Activated T-cell treated with anti-CD3 and anti-CD28 coated beads, Interleukin-2, amount 50 U/mL, for 4 hours (primary cell): Measurements from ENCODE around the gene NLGN1. TPM values are rescaled to one million over a fixed set of nuclear protein-coding genes. Genes with fewer than 3 reads are reported as not detected.

Source experiments
- ATAC-seq, 2 donors: fragments of 200-7000 bp; cut with Tn5 transposase; one replicate each; pipeline ENCODE4 v1.10.0; 2021
- DNase-seq: peaks from one replicate; pipeline ENCODE4 v3.0.0-alpha.2; 2020
- H3K27me3 Mint-ChIP-seq: one replicate; pipeline ENCODE4 v1.8.0; 2021; ENCODE audit warnings: low read depth, mixed read lengths
- H3K36me3 Mint-ChIP-seq: one replicate; pipeline ENCODE4 v1.8.0; 2022; ENCODE audit warnings: mixed read lengths; ENCODE audit not compliant: insufficient read depth
- H3K4me1 Mint-ChIP-seq: one replicate; pipeline ENCODE4 v1.8.0; 2021; ENCODE audit warnings: low read depth, mixed read lengths
- H3K4me3 Mint-ChIP-seq: one replicate; pipeline ENCODE4 v1.8.0; 2021; ENCODE audit warnings: mild to moderate bottlenecking, moderate library complexity, mixed read lengths
- H3K9me3 Mint-ChIP-seq: one replicate; pipeline ENCODE4 v1.8.0; 2021; ENCODE audit warnings: mixed read lengths
- total RNA-seq, 3 donors: library from RNA; stranded (reverse); gene quantifications; one replicate each; pipeline ENCODE4 v1.2.1, GENCODE V29; 2021

The NLGN1 gene
- total RNA-seq, 3 donors from 2014 or later: not detected

DNA sequence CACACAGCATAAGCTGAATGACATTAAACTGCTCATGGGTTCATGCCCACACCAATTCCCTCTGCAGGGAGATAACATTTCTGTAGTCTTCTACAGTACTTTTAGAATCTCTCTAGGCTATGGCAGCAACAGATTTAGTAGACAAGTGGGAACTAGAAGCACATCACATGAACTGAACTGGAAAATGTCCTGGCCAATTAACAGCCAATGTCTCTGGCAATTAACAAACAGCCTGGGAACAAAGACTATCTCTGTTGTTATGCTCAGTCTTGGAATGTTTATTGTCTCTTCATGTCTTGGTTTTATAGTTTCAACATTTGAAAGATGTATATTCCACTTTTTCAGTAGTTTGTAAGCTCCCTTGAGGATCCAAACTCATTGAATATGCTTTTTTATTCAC, 938.4 kb downstream of the NLGN1 start:
- Mint-ChIP-seq H3K9me3 (no peaks in the 10 kb centered on the region), H3K4me3 (no peak overlapping the region), H3K36me3 (no peaks in the 10 kb centered on the region), H3K4me1 (no peaks in the 10 kb centered on the region), H3K27me3 (no peaks in the 10 kb centered on the region)
- DNase-seq (no peak), ATAC-seq (no peak)
